HG02798 (cell line): ENCODE results near the gene SBK2.

Source experiments
- ATAC-seq: cut with Tn5 transposase; IDR thresholded peaks from one replicate; pipeline ENCODE4 v1.9.1; 2021; ENCODE audit warnings: mild to moderate bottlenecking; ENCODE audit not compliant: unreplicated experiment, poor library complexity

Gene SBK2

DNA sequence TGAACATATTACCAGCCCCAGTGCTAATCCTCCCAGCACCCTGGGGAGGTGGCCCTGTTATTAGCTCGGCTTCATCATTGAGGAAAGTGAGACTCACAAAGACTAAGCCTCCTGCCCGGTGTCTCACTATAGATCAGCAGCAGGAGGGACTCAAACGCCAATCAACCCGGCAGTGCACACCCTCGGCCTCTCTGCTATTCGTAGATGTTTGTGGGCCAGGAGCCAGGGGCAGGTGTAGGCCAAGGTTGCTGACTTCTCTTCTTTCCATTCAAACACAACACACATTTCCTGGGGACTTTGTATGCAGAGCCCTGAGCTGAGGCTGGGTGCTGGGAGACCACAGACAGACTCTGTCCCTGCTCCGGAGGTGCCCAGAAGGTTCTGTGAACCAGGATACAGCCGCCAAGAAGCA lies 17.8 kb upstream of the SBK2 start:
- no peak for ATAC-seq

- ATAC-seq: no peak
These were observed 17.4 kb upstream of the SBK2 start for GRCh38 chr19:55554302-55554701.

GRCh38 chr19:55553217-55554182 lies 16.6 kb upstream of the SBK2 start:
- ATAC-seq: no peak

DNA sequence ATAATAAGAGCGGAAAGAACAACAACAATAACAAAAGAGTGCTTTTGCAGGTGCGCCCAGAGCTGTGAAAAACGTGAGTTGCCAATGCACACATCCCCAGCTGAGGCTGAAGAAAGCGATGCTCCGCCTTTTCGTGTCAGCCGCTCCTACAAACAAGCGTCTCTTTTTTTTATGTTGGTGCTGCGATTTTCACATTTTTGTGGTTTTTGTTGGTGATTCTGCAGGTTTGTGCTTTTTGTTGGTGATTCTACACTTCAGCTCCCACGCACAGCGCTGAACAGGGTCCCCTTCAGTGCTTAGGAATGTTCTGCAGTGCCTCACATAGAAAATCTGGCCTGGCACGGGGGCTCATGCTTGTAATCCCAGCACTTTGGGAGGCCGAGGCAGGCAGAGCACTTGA lies 15.7 kb upstream of the SBK2 start:
- ATAC-seq: no peak

DNA sequence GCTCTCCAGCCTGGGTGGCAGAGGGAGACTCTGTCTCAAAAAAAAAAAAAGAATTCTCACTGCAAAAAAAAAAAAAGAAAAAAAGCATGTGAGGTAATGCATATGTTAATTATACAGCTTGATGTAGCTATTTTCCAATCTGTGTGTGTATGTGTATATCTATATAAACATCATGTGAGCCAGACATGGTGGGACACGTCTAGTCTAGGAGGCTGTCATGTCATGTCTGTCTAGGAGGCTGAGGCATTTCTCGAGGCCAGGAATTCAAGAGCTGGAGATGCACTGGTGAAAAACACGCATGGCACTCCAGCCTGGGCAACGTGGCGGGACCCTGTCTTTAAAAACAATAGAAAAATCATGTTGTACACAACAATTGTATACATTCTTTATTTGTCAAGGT lies 15.3 kb upstream of the SBK2 start:
- no peak for ATAC-seq

DNA sequence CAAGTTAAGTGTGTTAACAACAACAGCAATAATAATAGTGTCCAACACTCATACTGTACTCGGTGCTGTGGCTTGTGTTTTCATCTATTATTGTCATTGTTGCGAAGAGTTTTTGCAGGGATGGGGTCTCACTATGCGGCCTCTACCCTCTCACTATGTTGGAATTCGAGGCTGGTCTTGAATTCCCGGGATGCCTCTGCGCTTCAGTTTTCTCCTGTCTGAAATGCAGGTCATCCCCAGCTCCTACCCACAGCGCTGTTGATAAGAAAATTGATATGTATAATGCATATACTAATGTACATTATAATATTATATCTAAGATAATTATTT lies 13.4 kb upstream of the SBK2 start:
- ATAC-seq: no peak

- no peak for ATAC-seq
These were observed 12.8 kb upstream of the SBK2 start for GRCh38 chr19:55549500-55550320.

- ATAC-seq: no peak
These were observed 10.1 kb upstream of the SBK2 start for GRCh38 chr19:55546822-55547614.

DNA sequence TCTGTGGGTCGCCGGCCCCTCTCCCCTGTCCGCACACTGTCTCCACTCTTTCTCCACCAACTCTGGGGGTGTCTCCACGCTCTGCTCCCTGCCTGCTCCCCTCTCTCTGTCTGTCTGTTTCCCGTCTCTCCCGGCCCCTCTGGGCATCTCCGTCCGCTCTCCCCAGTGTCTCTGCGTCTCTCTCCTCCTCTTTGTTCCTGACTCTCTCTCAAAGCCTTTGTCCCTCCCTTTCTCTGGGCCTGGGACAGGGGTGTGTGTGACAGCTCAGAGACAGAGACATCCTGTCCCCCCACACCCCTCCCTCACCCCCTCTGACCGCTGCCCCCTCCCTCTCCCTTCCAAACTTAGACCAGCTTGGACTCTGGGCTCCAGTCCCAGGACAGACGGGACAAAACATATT lies 9.1 kb upstream of the SBK2 start:
- ATAC-seq: no peak

DNA sequence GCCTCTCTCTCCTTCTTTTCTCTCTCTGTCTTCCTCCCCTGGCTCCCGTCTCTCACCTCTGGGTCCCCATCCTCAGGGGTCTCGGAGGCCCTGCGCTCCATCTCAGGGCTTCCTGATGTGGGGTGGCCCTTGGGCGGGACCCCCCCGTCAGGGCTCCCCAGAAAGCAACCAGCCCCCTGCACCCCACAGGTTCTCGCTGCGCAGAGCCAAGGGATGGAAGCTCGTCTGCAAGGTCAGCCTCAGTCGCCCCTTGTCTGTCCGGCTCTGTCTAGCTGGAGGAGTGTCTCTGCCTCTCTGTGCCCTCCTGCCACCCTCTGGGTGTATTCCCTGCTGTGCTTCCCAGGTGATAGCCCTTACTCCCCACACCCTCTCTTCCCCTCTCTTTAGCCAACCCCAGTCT lies 8.5 kb upstream of the SBK2 start, which contains the start of gene SBK3:
SBK3 (minus strand) TSS at position 101 of the 400 bp plus-strand sequence; CDS start at position 101, 0 bp downstream.
- no peak for ATAC-seq

GRCh38 chr19:55544776-55545439 lies 8.0 kb upstream of the SBK2 start:
- no peak for ATAC-seq

- no peak for ATAC-seq
These were observed 7.1 kb upstream of the SBK2 start for GRCh38 chr19:55544014-55544413.

DNA sequence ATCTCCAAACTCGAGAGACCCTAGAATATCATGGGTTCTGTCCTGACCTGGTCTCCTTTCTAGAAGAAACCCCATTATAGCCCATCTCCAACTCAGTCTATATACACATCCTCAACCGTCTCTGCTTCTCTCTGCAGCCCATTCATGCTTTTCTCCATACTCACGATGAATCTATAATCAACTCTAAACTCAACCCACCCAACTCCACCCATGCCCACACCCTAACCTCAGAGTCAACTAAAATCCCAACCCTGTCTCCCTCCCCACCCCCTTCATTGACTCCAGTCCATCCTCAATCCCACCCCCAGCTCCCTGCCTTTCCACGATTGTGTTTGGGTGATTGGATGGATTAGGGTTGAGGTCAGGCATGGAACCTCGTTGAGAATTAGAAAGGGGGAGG lies 6.6 kb upstream of the SBK2 start:
- no peak for ATAC-seq

- ATAC-seq: no peak
These were observed 5.4 kb upstream of the SBK2 start for GRCh38 chr19:55542292-55542855.

GRCh38 chr19:55541091-55541490 lies 4.2 kb upstream of the SBK2 start:
- no peak for ATAC-seq

DNA sequence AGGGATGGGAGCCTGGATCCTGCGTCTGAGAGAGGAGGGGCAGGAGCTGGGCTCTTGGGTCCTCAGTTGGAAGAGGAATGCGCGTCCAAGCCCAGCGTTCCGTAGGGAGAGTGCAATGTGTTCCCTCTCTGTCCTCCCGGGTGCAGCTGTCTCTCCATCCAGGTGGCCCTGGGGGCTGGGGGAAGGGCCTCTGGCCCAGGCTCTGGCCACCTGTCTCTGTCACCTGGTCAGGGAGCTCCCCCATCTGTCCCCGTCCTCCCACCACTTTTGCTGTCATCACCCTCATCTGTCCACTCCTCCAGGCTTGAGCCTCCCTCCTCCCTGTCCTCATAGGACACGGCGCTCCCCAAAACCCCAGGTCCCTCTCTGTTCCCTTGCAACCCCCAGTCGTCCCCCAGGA lies 3.7 kb upstream of the SBK2 start:
- no peak for ATAC-seq

DNA sequence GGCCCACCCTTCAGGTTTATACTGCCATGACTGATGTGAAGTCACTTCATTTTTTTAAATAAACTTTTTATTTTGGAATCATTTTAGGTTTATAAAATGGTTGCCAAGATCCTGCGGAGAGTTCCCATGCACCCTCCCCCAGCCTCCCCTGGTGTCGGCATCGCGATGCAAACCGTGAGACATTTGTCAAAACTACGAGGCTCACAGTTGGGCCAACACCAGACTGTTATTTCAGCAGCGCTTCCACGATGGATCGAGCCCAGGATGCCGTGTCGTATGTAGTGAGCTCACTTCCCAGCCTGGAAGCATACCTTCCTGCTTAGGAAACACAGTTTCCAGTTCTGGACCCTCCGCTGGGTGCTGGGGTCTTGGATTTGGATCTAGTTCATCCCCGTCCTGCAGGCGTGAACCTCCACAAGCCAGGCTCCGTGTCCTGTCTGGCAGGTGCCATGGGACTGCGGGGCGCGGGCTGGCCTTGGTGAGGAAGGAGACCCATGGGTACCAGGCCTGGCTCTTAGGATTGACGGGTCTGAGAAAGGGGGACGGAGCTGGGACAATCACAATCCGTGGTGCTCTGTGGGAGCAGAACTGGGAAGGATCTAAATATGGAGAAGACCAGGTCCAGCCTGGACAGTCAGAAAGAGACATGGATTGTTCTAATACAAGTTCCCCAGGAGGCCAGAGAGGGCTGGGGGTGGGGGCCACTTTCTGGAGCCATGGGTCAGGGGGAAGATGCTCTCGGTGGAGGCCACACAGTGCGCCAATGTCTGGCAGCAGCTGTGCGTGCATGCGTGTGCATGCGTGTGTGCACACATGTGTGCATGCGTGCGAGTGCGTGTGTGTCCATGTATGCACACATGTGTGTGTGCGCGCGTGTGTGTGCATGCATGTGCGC lies 2.4 kb upstream of the SBK2 start:
- ATAC-seq: no peak

DNA sequence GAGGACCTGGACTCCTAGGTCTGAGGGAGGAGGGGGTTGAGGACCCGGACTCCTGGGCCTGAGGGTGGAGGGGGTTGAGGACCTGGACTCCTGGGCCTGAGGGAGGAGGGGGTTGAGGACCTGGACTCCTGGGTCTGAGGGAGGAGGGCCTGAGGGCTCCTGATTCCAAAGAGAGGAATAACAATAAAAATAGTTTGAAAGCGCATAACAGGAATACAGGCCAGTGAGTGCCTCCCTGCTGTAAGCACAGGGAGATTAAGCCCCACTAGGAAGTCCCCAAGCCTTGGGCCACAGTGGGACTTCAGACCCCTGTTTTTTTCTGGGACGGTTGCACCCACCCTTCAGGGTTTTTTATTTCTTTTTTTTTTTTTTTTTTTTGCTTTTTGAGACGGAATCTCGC lies 1.2 kb upstream of the SBK2 start:
- no peak for ATAC-seq

DNA sequence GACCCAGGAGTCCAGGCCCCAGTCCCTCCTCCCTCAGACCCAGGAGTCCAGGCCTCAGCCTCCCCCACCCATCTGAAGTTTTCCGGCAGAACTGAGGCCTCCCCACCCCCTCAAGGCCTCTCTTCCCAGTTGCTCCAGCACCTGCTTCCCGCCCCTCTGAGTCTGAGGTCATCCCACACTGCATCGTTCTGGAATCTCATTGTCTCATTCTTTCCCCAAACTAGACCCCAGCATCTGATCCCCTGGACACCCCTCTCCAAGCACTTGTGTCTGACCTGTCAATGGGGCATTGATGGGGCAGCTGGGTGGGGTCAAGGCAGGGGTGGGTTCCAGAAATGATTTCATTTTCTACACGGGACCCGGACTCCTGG lies 793 bp upstream of the SBK2 start:
- ATAC-seq: no peak
